GM12801 (cell line): ENCODE data around the gene XRCC1.

Experiments
- CTCF ChIP-seq: IDR thresholded peaks from one replicate; pipeline ENCODE4 v1.5.1; 2011; ENCODE audit warnings: control low read depth; ENCODE audit not compliant: insufficient read length; ENCODE audit errors: extremely low read depth

Gene XRCC1

GRCh38 chr19:43525836-43526771 lies 49.2 kb downstream of the XRCC1 start:
- TF ChIP-seq CTCF: no peak

- no peak for TF ChIP-seq CTCF
Observed at GRCh38 chr19:43524922-43525835, 50.1 kb downstream of the XRCC1 start.

- TF ChIP-seq CTCF: no peak
Observed at GRCh38 chr19:43522929-43523328, 52.4 kb downstream of the XRCC1 start.

- TF ChIP-seq CTCF: no peak
Observed at GRCh38 chr19:43519436-43520088, 55.8 kb downstream of the XRCC1 start.

- no peak for TF ChIP-seq CTCF
Observed at GRCh38 chr19:43518051-43518450, 57.3 kb downstream of the XRCC1 start.

GRCh38 chr19:43511324-43511723 lies 64.0 kb downstream of the XRCC1 start:
- TF ChIP-seq CTCF: no peak

GRCh38 chr19:43510713-43511112 lies 64.6 kb downstream of the XRCC1 start:
- no peak for TF ChIP-seq CTCF
